CD4-positive, alpha-beta T cell treated with Interleukin-4 for 4 hours (primary cell): ENCODE measurements around the gene HYI.

Experiments
- DNase-seq: peaks from one replicate; pipeline ENCODE4 v3.0.0-alpha.2; 2020

HYI gene

DNA sequence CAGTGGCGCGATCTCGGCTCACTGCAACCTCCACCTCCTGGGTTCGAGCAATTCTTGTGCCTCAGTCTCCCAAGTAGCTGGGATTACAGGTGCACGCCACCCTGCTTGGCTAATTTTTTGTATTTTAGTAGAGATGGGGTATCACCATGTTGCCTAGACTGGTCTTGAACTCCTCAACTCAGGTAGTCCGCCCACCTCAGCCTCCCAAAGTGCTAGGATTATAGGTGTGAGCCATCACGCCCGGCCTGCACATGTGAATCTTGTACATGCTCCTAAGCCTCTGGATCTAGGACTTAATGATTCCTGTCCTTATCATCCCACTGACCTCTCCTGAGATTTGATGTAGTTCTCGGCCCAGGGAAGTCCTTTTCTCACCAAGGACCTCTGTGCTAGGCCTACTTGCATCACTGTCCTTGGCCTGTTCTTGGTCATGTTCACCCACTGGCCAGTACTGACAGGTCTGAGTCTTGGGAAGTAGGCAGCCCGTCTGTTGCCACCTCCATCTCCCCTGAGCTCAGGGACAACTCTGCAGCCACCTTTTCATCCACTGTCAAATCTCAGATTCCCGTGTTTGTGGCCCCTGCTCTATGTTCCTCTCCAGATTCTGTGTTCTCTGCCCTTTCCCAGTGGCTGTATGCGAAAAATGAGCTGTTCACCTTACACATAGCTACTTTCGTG, 9.4 kb downstream of the HYI start:
- DNase-seq = no peak

DNA sequence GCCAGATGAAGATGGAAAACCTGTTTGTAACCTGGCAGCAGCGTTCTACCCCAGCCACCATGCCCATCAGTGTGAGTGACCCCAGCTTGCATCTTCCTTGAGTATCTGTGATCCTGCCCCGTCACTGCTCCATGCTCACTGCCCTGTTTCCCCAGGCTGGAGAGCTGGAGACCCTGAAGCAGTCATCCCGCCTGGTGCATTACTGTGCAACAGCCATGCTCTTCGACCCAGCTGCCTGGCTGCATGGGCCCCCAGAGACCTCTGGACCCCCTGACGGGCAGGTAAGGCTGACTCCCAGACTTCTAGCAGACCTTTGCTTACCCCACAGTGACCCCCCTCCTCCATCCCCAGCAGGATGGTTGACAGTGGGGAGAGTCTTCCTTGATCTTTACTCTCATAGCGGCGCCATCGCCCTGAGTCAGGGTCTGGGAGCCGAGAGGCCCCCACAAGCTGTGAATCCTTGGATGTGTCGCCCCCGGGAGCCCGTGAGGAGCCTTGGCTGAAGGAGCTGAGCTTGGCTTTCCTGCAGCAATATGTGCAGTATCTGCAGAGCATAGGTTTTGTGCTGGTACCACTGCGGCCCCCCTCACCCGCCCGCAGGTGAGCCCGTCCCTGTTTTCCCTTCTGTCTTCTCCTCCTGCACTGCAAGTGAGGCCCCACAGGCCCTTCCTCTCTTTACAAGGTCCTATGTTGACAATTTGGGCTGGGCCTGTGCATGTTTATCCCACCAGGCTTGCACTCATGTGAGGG, 10.4 kb downstream of the HYI start:
- no peak for DNase-seq

DNA sequence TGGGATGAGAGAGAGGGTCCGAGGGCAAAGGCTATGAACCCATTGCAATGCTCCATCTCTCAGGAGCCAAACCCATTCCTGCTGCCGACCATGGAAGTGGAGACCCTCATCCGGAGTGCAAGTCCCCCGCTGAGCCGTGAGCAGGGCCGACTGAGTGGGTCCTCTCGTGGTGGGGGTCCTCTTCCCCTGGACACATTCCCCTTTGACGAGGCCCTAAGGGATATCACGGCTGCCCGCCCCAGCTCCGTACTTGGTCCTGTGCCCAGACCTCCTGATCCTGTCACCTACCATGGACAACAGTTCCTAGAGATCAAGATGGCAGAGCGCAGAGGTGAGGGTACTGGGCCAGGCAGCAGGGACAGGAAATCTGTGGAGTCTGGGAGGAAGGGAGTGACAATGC, 11.0 kb downstream of the HYI start:
- no peak for DNase-seq

DNA sequence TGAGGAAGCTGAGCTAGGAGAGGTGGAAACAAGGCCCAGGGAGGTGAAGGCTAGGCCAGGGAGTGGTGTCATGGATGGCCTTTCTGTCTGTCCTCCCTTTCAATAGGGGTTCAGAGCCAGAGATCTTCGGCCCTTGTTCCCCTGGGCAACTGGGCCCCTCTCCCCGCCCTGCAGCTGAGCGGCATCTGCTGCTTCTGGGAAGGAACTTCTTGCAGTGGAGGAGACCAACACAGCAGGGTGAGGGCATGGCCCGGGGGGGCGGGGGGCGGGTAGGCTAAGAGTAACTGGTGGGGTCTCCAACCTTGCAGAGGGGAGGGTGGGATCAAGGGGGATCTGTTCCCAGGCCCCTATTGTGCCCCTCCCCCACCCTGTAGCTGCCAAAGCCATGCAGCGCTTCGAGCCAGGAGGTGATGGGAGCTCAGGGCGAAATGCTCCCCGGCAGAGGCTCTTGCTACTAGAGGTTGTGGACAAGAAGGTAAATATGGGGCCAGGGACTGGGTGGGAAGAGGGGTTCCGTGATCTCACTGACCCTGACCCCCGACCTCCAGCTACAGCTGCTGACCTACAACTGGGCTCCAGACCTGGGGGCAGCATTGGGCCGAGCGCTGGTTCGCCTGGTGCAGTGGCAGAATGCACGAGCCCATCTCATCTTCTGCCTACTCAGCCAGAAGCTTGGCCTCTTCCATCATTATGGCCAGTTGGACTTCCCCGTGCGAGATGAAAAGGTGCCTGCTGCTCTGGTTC, 11.7 kb downstream of the HYI start:
- no peak for DNase-seq

DNA sequence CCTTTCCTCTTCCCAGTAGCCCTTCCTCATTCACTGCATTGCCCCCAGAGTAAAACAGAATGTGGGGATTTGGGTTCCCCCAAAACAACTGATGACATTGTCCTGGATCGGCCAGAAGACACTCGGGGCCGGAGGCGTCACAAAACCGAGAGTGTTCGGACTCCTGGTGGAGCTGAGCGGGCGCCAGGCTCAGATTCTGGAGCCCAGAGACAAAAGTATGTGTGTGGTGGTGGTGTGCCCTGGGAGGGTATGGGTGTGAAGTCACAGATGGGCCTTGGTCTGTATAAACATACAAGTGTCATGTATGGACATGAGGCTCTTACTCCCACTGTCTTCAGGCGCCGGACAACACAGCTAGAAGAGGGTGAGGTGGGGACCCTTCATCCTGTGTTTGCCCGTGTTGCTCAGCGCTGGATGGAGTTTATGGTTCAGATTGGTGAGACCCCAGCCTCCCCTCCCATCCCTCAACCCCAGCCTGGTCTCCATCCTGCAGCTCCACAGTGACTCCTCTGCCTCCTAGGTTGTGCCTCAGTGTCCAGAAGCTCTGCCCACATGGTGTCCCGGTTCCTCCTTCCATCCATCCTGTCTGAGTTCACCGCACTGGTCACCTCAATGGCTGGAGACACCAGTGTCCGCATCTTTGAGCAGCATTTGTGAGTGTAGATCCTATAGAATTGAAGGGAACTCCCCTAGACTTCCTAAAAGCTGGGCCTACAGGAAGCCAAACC, 12.4 kb downstream of the HYI start:
- no peak for DNase-seq

DNA sequence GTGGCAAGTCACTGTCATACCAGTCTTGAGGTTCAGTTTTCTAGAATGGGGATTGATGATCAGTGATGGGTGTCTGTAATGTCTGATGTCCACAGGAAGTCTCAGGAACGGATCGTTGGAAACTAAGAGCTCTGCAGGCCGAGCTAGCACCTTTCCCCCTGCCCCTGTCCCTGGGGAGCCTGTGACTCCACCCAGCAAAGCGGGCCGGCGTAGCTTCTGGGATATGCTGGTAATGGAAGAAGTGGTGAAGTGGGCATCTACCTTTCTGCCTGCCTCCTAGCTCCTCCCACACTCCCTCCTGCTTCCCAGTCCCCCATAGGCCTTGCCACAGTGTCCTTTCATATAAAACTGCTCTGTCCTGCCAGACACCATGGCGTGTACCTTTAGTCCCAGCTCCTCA, 13.4 kb downstream of the HYI start:
- DNase-seq = no peak

DNA sequence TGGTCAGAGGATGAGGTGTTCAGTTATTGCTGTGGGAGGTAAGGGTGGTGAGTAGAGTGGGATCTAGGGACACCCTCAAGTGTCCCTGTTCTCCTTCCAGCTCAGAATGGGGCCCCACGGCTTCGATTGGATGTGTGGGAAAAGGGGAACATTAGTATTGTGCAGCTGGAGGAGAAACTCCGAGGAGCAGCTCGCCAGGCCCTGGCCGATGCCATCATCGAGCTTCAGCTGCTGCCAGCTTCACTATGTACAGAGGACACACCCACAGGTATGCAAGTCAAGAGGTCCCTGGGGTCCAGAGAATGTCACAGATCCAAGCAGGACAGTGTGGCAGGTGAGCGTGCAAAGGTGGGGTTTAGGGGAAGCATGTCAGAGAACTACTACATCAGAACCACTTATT, 13.9 kb downstream of the HYI start:
- no peak for DNase-seq

DNA sequence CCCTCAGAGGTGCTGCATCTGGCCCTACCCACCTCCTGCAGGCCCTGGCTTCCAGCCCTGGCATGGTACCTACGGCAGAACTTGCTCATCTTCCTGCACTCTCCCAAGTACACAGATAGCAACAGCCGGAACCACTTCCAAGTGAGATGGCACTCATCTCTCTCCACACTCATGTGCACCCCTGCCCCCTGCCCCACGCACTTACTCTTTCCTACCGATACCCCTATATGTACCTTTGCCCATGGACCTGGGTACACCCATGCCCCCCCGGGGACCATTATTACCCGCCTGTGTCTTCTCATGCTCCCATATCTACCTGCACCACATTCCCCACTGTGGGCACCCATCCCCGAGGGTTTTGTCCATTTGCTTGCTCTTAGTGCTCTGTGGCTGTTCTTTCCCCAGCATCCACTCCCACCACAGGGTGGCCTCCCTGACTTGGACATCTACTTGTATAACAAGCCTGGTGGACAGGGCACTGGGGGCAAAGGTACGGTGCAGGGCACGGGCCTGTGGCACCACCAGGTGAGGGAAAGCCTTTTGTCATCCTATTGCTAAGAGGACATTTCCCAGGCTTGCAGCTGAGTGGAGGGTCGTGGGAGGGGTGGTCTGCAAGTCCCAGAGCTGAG, 14.7 kb downstream of the HYI start:
- no peak for DNase-seq

DNA sequence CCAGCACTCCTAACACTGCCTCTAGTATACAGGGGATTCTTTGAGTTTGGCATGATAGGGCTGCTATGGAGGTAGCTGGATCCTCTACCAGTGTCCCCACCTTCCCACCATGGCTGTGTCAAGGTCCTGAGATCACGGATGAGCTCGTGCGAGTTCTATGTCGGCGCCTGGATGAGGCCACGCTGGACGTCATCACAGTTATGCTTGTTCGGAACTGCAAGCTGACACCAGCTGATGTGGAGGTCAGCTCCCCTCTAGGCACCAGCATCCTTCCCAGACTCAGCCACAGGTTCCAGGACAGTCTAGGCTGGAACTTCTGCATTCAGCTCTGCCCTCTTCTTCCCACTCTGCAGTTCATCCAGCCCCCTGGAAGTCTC, 15.2 kb downstream of the HYI start:
- DNase-seq = no peak

DNA sequence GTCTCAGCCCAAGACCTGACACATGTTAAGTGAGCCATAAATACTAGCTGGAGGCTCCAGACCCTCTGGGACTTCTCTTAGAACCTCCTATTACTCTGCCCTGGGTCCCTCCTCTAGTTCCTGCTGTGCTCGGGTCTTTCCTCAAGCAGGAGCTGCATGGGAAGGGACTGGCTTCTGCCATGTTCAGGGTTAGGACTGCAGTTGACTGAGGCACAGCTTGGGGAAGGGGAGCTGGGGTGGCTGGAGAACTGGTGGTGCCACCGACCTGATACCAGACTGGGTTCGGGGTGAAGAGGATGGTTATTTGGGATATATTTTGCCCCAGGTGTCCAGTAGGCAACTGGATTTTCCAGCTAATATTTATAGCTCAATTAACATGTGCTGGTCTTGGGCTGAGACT, 15.7 kb downstream of the HYI start:
- no peak for DNase-seq

DNA sequence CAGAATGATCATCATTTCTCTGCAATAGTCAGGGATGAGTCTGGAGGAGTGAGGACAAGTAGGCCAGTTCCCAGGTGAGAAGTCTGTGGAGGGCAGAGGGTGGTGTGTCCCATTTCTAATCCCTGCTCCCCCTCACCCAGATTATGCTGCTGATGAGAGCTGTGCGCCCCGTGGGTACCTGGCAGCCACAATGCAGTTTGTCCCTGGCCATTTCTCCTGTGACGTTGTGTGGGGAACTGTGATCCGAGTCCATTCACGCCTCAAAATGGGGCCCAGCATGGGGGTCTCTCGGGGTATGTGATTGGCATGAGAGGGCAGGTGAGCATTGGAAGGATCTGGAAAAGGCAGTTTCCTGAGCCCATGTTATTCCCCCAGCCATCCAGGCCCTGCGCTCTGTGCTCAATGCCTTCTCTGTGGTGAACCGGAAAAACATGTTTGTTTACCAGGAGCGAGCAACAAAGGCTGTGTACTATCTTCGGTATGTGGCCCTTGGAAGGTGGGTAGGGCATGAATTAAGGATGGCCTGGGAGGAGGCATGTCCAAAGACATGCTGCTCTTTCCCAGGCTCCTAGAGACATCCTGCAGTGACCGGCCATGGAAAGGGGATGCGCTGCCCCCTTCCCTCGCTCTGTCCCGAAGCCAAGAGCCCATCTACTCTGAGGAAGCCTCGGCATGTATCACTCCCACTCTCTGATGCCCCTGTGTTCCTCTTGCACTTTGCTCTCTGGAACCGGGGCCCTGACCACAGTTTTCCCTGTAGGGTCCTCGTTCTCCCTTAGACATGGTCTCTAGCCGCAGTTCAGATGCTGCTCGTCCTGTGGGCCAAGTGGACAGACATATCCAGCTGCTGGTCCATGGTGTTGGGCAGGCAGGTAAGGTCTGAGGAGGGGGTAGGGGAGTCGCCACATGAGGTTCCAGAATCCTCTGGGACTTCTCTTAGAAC, 16.4 kb downstream of the HYI start:
- DNase-seq = no peak

DNA sequence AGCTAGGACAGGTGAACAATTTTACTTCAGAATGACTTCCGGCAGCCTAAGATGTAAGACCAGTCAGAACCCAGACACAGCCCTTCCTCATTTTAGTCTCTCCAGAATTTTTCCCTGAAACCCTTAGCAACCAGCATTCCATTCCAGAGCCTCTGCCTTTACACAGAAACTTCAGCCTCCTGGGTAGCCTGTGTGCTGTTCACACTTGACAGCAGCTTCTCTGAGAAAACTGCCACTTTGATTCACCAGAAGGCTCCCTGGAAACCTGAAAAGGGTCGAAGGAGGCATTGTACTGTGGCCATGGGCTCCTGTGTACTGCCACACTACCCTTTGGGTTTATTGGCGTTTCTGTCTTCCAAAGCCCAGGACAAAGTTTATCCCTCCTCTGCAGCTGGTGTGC, 17.4 kb downstream of the HYI start:
- no peak for DNase-seq

DNA sequence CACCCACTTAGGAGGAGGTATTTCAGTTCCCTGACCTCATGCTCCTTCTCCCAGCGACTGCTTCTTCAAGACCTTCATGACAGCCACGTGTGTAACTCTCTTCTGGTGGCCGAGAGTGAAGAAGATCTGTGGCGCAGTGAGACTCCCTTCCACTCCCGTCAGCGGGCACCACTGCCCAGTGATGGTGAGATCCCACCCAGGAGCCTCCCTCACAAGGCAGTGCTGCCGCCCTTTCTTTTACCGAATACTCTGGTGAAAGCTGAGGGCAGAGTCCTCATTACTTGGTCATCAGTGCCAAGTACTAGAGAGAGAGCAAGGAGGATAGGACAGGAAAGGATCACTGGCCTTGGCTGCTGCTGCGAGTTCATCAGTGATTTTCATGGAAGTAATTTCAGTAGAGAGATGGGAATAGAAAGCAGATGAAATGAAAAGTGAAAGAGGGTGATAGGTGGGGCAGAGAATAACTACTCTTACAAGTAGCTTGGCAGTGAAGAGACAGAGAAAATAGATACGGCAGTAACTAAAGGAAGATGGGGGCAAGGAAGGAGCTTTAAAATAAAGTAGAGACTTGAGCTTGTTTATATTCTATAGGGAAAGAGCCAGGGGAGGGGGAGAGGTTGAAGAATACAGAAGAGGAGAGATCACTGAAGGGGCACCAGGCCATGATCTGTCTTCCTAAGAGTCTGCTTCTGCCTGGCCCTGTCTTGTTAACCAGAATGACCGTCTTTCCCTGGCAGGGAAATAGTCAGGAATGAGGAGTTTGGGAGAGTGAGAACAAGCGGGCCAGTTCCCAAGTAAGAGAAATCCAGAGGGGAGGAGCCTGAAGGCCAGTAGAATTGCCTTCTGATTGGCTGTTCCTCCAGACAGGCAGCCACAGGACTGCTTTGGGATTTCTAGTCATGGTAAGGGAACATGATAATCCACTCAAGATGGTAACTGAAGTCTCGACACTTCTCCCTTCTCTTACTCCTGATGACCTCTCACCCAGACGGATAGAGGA, 18.3 kb downstream of the HYI start:
- DNase-seq = no peak

DNA sequence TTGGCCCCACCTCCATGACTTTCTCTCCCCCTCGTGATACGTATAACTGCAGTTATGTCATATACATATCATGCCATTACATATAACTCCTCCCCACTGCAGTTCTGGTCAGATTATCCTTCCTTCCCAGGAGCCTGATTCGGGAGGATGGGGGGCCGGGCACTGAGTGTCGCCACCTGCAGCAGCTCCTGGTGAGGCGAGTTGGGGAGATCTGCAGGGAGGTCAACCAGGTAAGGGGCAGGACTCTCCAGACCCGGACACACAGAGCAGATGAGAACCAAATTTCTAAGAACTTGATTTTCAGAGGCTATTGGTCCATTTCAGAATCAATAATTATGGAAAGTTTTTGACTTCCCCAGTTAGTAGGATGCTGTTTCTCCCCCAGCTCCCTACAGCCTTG, 19.5 kb downstream of the HYI start:
- DNase-seq = no peak

DNA sequence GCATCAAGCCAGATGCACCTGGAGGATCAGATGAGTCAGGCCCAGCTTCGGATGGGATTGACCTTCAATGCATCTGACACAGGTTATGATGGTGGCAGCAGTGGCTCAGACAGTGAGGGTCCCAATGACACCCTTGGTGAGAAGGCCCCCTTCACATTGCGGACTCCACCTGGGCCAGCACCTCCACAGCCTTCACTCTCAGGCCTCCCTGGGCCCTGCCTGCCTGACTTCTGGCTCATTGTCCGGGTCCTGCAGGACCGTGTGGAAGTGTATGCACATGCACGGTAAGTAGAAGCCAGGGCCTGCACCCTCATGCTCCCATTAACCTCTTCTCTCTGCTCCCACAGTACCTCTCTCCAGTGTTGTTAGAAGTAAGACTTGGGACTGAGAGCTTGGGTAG, 20.8 kb downstream of the HYI start:
- DNase-seq = no peak

DNA sequence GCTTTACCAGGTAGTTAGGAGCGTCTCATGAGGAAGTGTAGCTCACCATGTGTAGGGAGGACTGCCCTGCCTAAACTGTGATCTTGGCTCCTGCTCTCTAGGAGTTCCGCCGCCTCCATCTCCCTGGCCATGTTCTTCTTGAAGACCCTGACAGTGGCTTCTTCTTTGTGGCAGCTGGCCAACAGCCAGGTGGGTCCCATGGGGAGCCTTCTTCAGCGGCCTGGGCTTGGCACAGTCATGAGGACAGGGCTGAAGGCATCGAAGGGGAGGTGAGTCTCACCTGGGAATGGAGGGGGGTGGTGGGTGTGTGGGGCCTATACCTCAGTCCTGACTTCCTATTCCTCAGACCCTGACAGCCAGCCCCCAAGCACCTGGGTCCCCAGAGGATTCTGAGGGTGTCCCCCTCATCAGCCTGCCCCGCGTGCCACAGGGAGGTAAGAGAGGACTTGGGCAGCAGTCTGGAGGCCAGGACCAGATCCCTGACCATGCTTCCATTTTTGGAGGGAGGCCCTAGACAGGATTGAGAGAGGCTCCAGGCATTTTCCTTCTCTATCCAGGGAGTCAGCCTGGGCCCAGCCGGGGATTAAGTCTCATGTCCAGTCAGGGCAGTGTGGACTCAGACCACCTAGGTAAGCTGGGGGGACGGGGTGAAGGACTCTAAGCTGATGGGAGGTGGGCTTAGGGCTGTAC, 21.4 kb downstream of the HYI start:
- DNase-seq = no peak

DNA sequence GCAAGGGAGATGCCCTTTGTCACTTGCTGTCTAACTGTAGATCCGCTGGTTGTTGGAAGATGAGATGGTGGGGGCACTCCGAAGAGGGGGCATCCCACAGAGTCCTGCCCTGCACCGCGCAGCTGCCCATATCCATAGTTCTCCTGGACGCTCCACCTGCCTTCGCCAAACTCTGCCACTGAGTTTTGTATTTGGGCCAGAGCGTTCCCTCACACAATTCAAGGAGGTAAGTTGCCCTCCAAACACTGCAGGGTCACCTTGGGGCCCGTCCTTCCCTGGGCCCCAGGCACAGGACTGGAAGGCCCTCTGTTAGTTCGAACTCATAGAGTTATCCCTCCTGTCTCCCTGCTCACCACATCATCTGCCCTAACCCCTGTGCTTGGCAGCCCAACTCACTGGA, 22.1 kb downstream of the HYI start:
- DNase-seq = no peak

DNA sequence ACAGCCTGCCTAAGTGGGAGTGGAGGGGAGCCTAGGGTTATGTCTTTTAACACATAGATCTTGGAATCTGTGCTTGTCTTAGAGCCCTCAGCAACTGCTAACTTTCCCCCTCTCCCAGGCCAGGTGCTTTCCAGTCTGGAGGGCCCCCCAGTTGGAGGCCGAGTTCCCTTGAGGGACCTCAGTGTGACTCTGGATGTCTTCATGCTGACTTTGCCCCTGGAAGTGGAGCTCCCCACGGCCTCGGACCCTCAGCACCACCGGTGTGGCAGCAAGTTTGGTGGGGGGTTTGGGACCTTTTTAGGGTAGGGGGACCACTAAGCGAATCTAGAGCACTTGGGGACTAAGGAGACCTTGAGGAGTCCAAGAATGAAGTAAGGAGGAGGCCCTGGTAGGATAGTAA, 22.9 kb downstream of the HYI start:
- no peak for DNase-seq

DNA sequence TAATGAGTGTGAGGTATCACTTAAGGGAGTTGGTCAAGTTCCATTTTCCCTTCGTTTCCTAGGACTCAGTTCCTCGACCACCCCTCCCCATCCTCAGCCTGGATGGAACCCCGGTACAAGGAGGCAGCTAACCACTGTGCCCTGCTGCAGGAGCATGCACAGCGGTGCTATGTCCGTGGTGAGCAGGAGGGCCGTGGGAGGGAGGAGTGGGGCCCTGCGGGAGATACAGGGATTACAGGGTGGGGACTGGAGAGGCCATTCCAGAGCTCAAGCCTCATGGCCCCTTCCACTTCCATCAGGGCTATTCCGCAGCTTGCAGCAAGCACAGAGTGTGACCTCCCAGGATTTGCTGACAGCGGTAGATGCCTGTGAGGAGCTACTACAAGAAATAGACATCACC, 25.8 kb downstream of the HYI start:
- no peak for DNase-seq

DNA sequence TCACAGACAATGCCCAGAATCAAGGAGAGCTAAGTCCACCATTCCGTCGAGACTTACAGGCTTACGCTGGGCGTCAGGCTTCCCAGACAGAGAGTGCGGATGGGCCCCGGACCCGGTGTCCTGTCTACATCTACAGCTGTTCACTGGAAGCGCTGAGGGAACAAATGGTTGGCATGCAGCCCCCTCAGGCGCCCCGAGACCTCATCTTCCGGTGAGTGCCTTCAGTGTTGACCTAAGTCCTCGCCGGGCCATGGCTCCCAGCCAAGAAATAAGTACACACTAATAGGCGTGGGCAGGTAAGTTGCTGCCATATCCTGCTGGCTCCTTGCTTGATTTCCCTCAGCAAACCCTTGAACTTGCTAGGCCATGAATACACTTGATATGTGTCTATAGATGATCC, 26.2 kb downstream of the HYI start:
- DNase-seq = no peak
